ENCODE data around the gene UAP1L1. TPM values are rescaled to one million over a fixed set of nuclear protein-coding genes. Genes with fewer than 3 reads are reported as not detected.

Gene UAP1L1
- total RNA-seq, 2 experiments from 2014 or later: 63.1 to 66.8 TPM

GRCh38 chr9:137107982-137108381, 30.7 kb downstream of the UAP1L1 start:
- H3K4me1 Mint-ChIP-seq (ENCODE audit: low read depth): peaks cover 3% of the 10 kb centered on the region
- no peak for ATAC-seq
- ChIA-PET CTCF (interaction anchor here (1.8 kb wide), 1 partner anchor 12 kb away, joined by 6 read pairs; no protein-coding TSS in a partner anchor), POLR2A (interaction anchor here (0.9 to 3.7 kb wide), 2 partner anchors 12 to 22 kb away, joined by 3 to 10 read pairs; no protein-coding TSS in a partner anchor)
- H3K36me3 Mint-ChIP-seq (ENCODE audit: low read depth): peaks cover 10% of the 10 kb centered on the region
- no peak for DNase-seq
- no peaks in the 10 kb centered on the region for H3K9me3 Mint-ChIP-seq (ENCODE audit: insufficient read depth)
- no peak overlapping the region for H3K4me3 Mint-ChIP-seq
- no peaks in the 10 kb centered on the region for H3K27me3 Mint-ChIP-seq (ENCODE audit: low read depth)
- no peak overlapping the region for H3K27ac Mint-ChIP-seq

GRCh38 chr9:137108608-137109249, 31.4 kb downstream of the UAP1L1 start:
- Mint-ChIP-seq H3K4me1 (ENCODE audit: low read depth) (peaks cover 8% of the 10 kb centered on the region), H3K9me3 (ENCODE audit: insufficient read depth) (no peaks in the 10 kb centered on the region), H3K27ac (no peak overlapping the region), H3K27me3 (ENCODE audit: low read depth) (no peaks in the 10 kb centered on the region), H3K36me3 (ENCODE audit: low read depth) (peaks cover 12% of the 10 kb centered on the region), H3K4me3 (no peak overlapping the region)
- ATAC-seq: no peak
- no peak for DNase-seq
- POLR2A ChIA-PET: interaction anchor here (3.7 kb wide), 1 partner anchor 12 kb away, joined by 10 read pairs; no protein-coding TSS in a partner anchor
- CTCF ChIA-PET: interaction anchor here (1.8 kb wide), 1 partner anchor 13 kb away, joined by 6 read pairs; no protein-coding TSS in a partner anchor

- H3K27me3 Mint-ChIP-seq (ENCODE audit: low read depth): no peaks in the 10 kb centered on the region
Observed at GRCh38 chr9:137109250-137110146, 32.2 kb downstream of the UAP1L1 start.

GRCh38 chr9:137110147-137110910, 33.0 kb downstream of the UAP1L1 start:
- Mint-ChIP-seq H3K36me3 (ENCODE audit: low read depth) (peaks cover 12% of the 10 kb centered on the region), H3K27me3 (ENCODE audit: low read depth) (no peaks in the 10 kb centered on the region), H3K9me3 (ENCODE audit: insufficient read depth) (no peaks in the 10 kb centered on the region), H3K27ac (peak overlapping the region; percentile 33), H3K4me3 (no peak overlapping the region), H3K4me1 (ENCODE audit: low read depth) (peaks cover 11% of the 10 kb centered on the region)
- ChIA-PET POLR2A (no interaction called here), CTCF (no interaction called here)
- ATAC-seq (no peak), DNase-seq (no peak)

More at GRCh38 chr9:137109250-137110146, 32.2 kb downstream of the UAP1L1 start:
- Mint-ChIP-seq H3K36me3 (ENCODE audit: low read depth) (peaks cover 12% of the 10 kb centered on the region), H3K4me3 (no peak overlapping the region), H3K9me3 (ENCODE audit: insufficient read depth) (no peaks in the 10 kb centered on the region), H3K27ac (no peak overlapping the region), H3K4me1 (ENCODE audit: low read depth) (peaks cover 8% of the 10 kb centered on the region)
- DNase-seq (no peak), ATAC-seq (no peak)
- ChIA-PET CTCF (interaction anchor here (1.8 kb wide), 1 partner anchor 14 kb away, joined by 6 read pairs; no protein-coding TSS in a partner anchor), POLR2A (no interaction called here)

GRCh38 chr9:137110911-137111787, 33.8 kb downstream of the UAP1L1 start:
- H3K9me3 Mint-ChIP-seq (ENCODE audit: insufficient read depth): no peaks in the 10 kb centered on the region
- CTCF ChIA-PET: interaction anchor here (3.4 kb wide), 1 partner anchor 15 kb away, joined by 18 read pairs; no protein-coding TSS in a partner anchor
- ATAC-seq: no peak

GRCh38 chr9:137111788-137112563, 34.7 kb downstream of the UAP1L1 start:
- Mint-ChIP-seq H3K36me3 (ENCODE audit: low read depth) (peaks cover 12% of the 10 kb centered on the region), H3K27ac (no peak overlapping the region), H3K27me3 (ENCODE audit: low read depth) (no peaks in the 10 kb centered on the region), H3K4me1 (ENCODE audit: low read depth) (peaks cover 11% of the 10 kb centered on the region), H3K9me3 (ENCODE audit: insufficient read depth) (no peaks in the 10 kb centered on the region), H3K4me3 (no peak overlapping the region)
- no peak for DNase-seq
- POLR2A ChIA-PET: interaction anchor here (1.3 to 2.3 kb wide), 5 partner anchors 16 to 129 kb away, joined by 3 to 11 read pairs (median 8); partner anchors contain the start of genes MAN1B1 and TUBB4B
- CTCF ChIA-PET: interaction anchor here (3.4 kb wide), 1 partner anchor 16 kb away, joined by 18 read pairs; no protein-coding TSS in a partner anchor
- ATAC-seq: no peak

More at GRCh38 chr9:137110911-137111787, 33.8 kb downstream of the UAP1L1 start:
- POLR2A ChIA-PET: no interaction called here
- peak overlapping the region; percentile 33 for H3K27ac Mint-ChIP-seq
- no peaks in the 10 kb centered on the region for H3K27me3 Mint-ChIP-seq (ENCODE audit: low read depth)
- no peak for DNase-seq
- peaks cover 11% of the 10 kb centered on the region for H3K4me1 Mint-ChIP-seq (ENCODE audit: low read depth)
- no peak overlapping the region for H3K4me3 Mint-ChIP-seq
- peaks cover 12% of the 10 kb centered on the region for H3K36me3 Mint-ChIP-seq (ENCODE audit: low read depth)

- Mint-ChIP-seq H3K9me3 (ENCODE audit: insufficient read depth) (no peaks in the 10 kb centered on the region), H3K4me1 (ENCODE audit: low read depth) (peaks cover 11% of the 10 kb centered on the region), H3K27ac (peak overlapping the region; percentile 73), H3K27me3 (ENCODE audit: low read depth) (no peaks in the 10 kb centered on the region), H3K36me3 (ENCODE audit: low read depth) (peaks cover 12% of the 10 kb centered on the region), H3K4me3 (peak overlapping the region; percentile 74)
- ChIA-PET POLR2A (interaction anchor here (1.1 to 2.3 kb wide), 6 partner anchors 17 to 128 kb away, joined by 3 to 11 read pairs (median 8); partner anchors contain the start of genes MAN1B1 and TUBB4B), CTCF (interaction anchor here (0.8 to 3.4 kb wide), 6 partner anchors 17 to 124 kb away, joined by 3 to 18 read pairs (median 4); partner anchors contain the start of gene MAN1B1)
- DNase-seq: no peak
- no peak for ATAC-seq
Observed at GRCh38 chr9:137112564-137113384, 35.5 kb downstream of the UAP1L1 start.

GRCh38 chr9:137113385-137114159, 36.3 kb downstream of the UAP1L1 start:
- no peaks in the 10 kb centered on the region for H3K9me3 Mint-ChIP-seq (ENCODE audit: insufficient read depth)
- H3K36me3 Mint-ChIP-seq (ENCODE audit: low read depth): peaks cover 10% of the 10 kb centered on the region
- H3K4me3 Mint-ChIP-seq: peak overlapping the region; percentile 74
- ChIA-PET CTCF (interaction anchor here (0.5 to 3.4 kb wide), 8 partner anchors 16 to 123 kb away, joined by 3 to 18 read pairs (median 4); partner anchors contain the start of genes MAN1B1 and NPDC1), POLR2A (interaction anchor here (0.6 to 2.3 kb wide), 9 partner anchors 16 to 127 kb away, joined by 3 to 11 read pairs (median 3); partner anchors contain the start of genes MAN1B1 and TUBB4B)
- peak overlapping the region; percentile 73 for H3K27ac Mint-ChIP-seq
- no peaks in the 10 kb centered on the region for H3K27me3 Mint-ChIP-seq (ENCODE audit: low read depth)
- ATAC-seq: peak; percentile 38
- peaks cover 11% of the 10 kb centered on the region for H3K4me1 Mint-ChIP-seq (ENCODE audit: low read depth)
- DNase-seq: peak; percentile 54

GRCh38 chr9:137114220-137114612, 36.9 kb downstream of the UAP1L1 start:
- H3K4me3 Mint-ChIP-seq: peak overlapping the region; percentile 60
- peaks cover 8% of the 10 kb centered on the region for H3K36me3 Mint-ChIP-seq (ENCODE audit: low read depth)
- CTCF ChIA-PET: interaction anchor here (1.0 to 3.4 kb wide), 7 partner anchors 18 to 122 kb away, joined by 3 to 18 read pairs (median 3); partner anchors contain the start of genes MAN1B1 and NPDC1
- H3K27me3 Mint-ChIP-seq (ENCODE audit: low read depth): no peaks in the 10 kb centered on the region
- POLR2A ChIA-PET: interaction anchor here (0.6 to 2.3 kb wide), 4 partner anchors 18 to 126 kb away, joined by 3 to 11 read pairs (median 6); partner anchors contain the start of gene TUBB4B
- H3K27ac Mint-ChIP-seq: peak overlapping the region; percentile 64
- DNase-seq: no peak
- ATAC-seq: peak; percentile 22
- H3K4me1 Mint-ChIP-seq (ENCODE audit: low read depth): peaks cover 11% of the 10 kb centered on the region
- H3K9me3 Mint-ChIP-seq (ENCODE audit: insufficient read depth): no peaks in the 10 kb centered on the region
